GM10266 (cell line): ENCODE measurements around the gene WDR44.
A peak's percentile ranks its signal among the peaks of the same experiment; 100 is the strongest.
"Not testable (repeated sequence)": the region's sequence is repeated elsewhere in the genome, so short reads cannot be mapped to it uniquely, and the experiment has no call there.

Source experiments
- DNase-seq: peaks from one replicate; pipeline ENCODE4 v3.0.0; 2012; ENCODE audit errors: extremely low spot score
- TF ChIP-seq, protein P1 (sequence below): IDR thresholded peaks from 2 replicates; pipeline ENCODE4 v1.5.1; 2012; ENCODE audit warnings: mild to moderate bottlenecking, low read depth; ENCODE audit not compliant: control insufficient read depth, insufficient read depth; ENCODE audit errors: missing control alignments

WDR44 gene

DNA sequence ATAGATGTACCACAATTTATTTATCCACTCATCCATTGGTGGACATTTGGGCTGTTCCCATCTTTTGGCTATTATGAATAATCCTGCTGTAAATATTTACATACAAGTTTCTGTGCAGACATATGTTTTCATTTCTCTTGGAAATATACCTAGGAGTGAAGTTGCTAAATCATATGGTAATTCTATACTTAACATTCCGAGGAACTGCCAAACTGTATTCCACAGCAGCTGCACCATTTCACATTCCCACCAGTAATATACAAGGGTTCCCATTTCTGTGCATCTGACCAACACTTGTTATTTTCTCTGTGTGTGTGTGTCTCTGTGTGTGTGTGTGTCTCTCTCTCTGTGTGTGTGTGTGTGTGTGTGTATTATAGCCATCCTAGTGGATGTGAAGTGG lies 134.3 kb downstream of the WDR44 start:
- DNase-seq = no peak
- TF ChIP-seq, protein P1, sequence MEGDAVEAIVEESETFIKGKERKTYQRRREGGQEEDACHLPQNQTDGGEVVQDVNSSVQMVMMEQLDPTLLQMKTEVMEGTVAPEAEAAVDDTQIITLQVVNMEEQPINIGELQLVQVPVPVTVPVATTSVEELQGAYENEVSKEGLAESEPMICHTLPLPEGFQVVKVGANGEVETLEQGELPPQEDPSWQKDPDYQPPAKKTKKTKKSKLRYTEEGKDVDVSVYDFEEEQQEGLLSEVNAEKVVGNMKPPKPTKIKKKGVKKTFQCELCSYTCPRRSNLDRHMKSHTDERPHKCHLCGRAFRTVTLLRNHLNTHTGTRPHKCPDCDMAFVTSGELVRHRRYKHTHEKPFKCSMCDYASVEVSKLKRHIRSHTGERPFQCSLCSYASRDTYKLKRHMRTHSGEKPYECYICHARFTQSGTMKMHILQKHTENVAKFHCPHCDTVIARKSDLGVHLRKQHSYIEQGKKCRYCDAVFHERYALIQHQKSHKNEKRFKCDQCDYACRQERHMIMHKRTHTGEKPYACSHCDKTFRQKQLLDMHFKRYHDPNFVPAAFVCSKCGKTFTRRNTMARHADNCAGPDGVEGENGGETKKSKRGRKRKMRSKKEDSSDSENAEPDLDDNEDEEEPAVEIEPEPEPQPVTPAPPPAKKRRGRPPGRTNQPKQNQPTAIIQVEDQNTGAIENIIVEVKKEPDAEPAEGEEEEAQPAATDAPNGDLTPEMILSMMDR = no peak

DNA sequence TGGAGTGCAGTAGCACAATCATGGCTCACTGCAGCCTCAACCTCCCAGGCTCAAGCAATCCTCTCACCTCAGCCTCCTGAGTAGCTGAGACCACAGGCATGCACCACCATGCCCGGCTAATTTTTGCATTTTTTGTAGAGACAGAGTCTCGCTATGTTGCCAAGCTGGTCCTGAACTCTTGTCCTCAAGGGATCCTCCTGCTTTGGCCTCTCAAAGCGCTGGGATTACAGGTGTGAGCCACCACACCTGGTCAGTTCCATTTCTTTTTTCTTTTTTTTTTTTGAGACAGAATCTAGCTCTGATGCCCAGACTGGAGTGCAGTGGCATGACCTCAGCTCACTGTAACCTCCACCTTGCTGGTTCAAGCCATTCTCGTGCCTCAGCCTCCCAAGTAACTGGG lies 136.5 kb downstream of the WDR44 start:
- DNase-seq = not testable (repeated sequence)

DNA sequence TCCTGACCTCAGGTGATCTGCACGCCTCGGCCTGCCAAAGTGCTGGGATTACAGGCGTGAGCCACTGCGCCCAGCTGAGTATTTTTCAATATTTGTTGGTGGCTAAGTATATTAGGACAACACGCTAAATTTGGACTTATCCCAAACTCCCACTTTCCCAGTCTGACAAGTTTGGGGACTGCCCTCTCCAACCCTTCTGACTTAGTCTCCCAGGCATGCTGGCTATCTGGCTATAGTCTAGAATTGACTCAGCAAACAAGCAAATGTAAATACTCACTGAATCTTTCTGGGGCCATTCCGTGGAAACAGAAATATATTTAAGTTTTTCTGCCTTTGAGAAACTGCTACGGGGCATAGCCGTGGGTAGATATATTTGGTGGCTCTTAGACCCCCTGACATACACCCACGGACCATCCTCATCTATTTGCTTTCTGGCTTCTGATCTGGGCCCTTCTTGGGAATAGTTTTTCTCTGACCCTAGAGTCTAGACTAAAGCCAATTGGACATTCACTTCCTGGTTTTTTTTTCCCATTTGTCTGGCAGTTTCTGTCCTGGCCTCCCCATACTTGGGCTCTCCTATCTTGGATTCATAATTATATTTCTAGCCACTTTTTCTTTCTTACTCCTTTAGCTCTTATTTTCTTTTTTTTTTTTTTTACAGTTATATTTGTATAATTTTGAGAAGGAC lies 138.5 kb downstream of the WDR44 start:
- no peak for DNase-seq
- TF ChIP-seq, protein P1 = no peak

DNA sequence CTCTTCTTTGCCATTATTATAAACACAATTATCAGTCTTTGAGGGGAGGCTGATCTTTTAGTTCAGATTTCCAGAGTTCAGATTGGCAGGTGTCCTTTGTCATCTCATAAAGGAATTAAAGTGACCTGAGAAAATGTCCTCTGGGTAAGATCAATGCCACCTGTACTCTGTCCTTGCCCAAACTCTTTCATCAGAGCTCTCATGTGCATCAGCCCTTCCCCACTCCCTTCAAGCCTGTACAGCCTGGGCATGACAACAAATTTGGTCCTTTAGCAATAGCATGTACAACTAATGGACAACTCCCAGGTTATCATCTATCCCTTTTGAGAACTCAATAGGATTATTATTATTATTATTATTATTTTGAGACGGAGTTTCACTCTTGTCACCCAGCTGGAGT lies 140.8 kb downstream of the WDR44 start:
- DNase-seq = not testable (repeated sequence)

DNA sequence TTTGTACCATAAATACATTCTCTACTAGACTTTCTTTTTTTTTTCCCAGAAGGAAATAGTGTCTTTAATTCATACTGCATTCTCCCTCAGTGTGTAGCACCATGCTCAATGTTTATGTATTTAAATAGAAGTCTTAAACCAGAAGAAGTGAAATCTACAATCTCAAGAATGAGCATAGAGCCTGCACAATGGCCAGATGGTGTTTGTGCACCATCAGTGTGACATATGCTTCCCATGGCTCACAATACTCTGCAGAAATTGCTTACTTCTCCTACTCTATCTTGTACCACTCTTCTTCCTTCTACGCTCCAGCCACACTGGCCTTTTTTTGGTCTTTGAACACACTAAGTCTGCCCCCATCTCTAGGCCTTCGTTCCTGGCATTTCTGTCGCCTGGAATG lies 147.1 kb downstream of the WDR44 start:
- DNase-seq = no peak

DNA sequence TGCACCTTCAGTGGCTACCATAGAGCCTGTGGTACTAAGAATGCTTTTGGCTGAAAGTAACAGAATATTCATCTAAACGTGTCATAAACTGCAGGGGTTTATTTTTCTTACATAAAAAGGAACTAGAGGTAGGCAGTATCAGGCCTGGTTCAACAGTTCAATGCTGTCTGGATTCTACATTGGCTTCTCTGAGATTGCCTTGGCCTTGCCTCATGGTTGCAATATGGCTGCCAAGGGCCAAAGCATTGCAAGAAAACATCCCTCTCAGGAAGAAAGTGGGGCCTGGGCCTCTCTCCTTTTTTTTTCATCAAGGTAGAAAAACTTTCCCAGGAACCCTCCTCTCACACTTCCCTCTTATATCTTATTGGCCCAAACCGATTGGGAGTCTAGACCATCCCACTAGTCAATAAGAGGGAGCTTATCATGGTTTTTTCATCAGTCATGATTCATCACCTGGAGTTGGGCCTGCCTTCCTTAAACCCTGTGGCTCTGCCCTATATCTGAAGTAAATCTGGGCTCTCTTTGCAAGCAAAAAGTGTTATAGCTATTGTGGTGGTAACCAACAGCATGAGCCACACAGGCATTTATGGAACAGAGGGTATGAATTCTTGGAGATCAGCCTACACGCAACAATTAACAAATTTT lies 147.9 kb downstream of the WDR44 start:
- TF ChIP-seq, protein P1 = no peak
- no peak for DNase-seq

More for the DNA sequence above, 147.1 kb downstream of the WDR44 start:
- TF ChIP-seq, protein P1 = no peak

DNA sequence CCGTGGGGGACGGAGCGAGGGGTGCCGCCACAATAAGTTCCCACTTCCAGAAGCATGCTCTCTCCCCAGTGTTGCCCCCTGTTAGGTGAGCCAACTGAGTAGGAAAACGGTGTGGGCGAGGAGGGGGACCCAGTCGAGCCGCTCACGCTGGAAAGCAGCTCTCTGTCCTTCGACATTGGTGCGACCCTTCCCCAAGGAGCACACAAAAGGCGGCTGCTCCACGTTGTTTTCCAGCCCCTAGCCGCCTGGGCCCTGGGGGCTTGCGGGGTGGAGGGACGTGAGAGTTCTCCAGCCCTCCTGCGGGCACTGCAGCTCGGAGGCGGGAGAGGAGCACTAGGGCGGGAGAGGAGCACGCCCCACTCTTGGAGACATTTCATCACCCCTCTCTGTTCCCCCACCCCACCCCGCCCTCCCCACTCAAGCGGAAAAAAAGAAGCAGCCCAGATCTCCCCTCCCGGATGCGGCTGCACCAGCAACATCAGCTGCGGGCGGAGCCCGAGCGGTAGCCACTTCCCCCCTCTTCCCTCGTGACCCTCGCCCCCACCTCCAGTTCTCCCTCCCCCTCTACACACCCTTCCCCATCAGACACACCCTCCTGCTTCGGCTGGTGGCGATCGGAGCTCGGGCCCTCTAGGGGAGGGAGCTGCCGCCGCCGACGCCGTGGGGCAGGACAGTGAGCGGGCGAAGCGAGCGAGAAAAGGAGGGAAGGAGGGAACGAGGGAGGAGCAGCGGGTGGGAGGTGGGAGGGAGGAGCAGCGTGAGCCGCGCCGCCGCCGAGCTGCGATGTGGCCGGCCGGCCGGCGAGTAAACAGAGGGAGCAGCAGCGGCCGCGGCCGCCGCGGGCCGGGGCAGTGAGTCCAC lies 149.4 kb downstream of the WDR44 start, which contains the start of gene DOCK11:
Gene DOCK11 (plus strand): TSS at position 755 of the 861 bp plus-strand sequence. CDS start 157 bp downstream, outside the sequence.
- peak; percentile 80 for DNase-seq
- TF ChIP-seq, protein P1 = no peak
